ENCODE measurements around the gene INA.
"Not testable (repeated sequence)": the region's sequence is repeated elsewhere in the genome, so short reads cannot be mapped to it uniquely, and the experiment has no call there.

DNA sequence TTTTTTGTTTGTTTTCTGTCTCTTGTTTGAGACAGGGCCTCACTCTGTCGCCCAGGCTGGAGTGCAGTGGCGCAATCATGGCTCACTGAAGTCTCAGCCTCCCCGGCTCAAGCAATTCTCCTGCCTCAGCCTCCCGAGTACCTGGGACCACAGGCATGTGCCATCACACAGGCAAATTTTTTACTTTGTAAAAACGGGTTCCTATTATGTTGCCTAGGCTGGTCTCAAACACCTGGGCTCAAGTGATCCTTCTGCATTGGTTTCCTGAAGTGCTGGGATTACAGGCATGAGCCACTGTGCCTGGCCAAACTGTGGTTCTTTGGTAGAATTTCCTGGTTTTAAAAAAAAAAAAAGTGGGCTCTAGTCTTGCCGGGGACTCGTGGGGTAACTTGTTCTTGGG lies 31.4 kb upstream of the INA start, which contains the start of gene RPEL1:
- TF ChIP-seq, protein P1, sequence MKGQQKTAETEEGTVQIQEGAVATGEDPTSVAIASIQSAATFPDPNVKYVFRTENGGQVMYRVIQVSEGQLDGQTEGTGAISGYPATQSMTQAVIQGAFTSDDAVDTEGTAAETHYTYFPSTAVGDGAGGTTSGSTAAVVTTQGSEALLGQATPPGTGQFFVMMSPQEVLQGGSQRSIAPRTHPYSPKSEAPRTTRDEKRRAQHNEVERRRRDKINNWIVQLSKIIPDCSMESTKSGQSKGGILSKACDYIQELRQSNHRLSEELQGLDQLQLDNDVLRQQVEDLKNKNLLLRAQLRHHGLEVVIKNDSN (IDR thresholded peaks at IDR 0.05; ENCODE audit: borderline replicate concordance, low read depth): not testable (repeated sequence)
- TF ChIP-seq FOSL2 (IDR thresholded peaks at IDR 0.05; ENCODE audit: borderline replicate concordance, low read depth); POLR2AphosphoS5 (IDR thresholded peaks at IDR 0.05; ENCODE audit: low read depth, low read length); FOXM1 (IDR thresholded peaks at IDR 0.05; ENCODE audit: low read depth); NRF1 (IDR thresholded peaks at IDR 0.05; ENCODE audit: low read depth, low read length); TAF1 (IDR thresholded peaks at IDR 0.05; ENCODE audit: borderline replicate concordance, low read depth, low read length); RAD21 (IDR thresholded peaks at IDR 0.05; ENCODE audit: low read length); SIN3A (IDR thresholded peaks at IDR 0.05; ENCODE audit: borderline replicate concordance, low read depth, low read length); EP300 (IDR thresholded peaks at IDR 0.05; ENCODE audit: borderline replicate concordance in 1 of 2, low read depth in 1 of 2, low read length in 1 of 2); GABPA (IDR thresholded peaks at IDR 0.05; ENCODE audit: low read depth): not testable (repeated sequence)
- TF ChIP-seq, protein P2, sequence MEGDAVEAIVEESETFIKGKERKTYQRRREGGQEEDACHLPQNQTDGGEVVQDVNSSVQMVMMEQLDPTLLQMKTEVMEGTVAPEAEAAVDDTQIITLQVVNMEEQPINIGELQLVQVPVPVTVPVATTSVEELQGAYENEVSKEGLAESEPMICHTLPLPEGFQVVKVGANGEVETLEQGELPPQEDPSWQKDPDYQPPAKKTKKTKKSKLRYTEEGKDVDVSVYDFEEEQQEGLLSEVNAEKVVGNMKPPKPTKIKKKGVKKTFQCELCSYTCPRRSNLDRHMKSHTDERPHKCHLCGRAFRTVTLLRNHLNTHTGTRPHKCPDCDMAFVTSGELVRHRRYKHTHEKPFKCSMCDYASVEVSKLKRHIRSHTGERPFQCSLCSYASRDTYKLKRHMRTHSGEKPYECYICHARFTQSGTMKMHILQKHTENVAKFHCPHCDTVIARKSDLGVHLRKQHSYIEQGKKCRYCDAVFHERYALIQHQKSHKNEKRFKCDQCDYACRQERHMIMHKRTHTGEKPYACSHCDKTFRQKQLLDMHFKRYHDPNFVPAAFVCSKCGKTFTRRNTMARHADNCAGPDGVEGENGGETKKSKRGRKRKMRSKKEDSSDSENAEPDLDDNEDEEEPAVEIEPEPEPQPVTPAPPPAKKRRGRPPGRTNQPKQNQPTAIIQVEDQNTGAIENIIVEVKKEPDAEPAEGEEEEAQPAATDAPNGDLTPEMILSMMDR (IDR thresholded peaks at IDR 0.05): not testable (repeated sequence)
- TF ChIP-seq, protein P3, sequence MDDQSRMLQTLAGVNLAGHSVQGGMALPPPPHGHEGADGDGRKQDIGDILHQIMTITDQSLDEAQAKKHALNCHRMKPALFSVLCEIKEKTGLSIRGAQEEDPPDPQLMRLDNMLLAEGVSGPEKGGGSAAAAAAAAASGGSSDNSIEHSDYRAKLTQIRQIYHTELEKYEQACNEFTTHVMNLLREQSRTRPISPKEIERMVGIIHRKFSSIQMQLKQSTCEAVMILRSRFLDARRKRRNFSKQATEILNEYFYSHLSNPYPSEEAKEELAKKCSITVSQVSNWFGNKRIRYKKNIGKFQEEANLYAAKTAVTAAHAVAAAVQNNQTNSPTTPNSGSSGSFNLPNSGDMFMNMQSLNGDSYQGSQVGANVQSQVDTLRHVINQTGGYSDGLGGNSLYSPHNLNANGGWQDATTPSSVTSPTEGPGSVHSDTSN (IDR thresholded peaks at IDR 0.05): not testable (repeated sequence)
- TF ChIP-seq, protein P4, sequence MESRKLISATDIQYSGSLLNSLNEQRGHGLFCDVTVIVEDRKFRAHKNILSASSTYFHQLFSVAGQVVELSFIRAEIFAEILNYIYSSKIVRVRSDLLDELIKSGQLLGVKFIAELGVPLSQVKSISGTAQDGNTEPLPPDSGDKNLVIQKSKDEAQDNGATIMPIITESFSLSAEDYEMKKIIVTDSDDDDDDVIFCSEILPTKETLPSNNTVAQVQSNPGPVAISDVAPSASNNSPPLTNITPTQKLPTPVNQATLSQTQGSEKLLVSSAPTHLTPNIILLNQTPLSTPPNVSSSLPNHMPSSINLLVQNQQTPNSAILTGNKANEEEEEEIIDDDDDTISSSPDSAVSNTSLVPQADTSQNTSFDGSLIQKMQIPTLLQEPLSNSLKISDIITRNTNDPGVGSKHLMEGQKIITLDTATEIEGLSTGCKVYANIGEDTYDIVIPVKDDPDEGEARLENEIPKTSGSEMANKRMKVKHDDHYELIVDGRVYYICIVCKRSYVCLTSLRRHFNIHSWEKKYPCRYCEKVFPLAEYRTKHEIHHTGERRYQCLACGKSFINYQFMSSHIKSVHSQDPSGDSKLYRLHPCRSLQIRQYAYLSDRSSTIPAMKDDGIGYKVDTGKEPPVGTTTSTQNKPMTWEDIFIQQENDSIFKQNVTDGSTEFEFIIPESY (IDR thresholded peaks at IDR 0.05; ENCODE audit: borderline replicate concordance, low read depth): not testable (repeated sequence)

Data from SK-N-SH (cell line).